H1 (cell line): ENCODE data around the gene CTU1. TPM values are rescaled to one million over a fixed set of nuclear protein-coding genes. Genes with fewer than 3 reads are reported as not detected.

Source experiments
- CTCF ChIP-seq, 3 experiments: IDR thresholded peaks; 1 replicate in 2 of 3; 2 replicates in 1 of 3; pipeline versions ENCODE4 v1.5.1 to v1.6.1; 2011; ENCODE audit warnings: low read length in 3 of 3, mild to moderate bottlenecking in 3 of 3, inconsistent platforms in 2 of 3, low read depth in 1 of 3, moderate library complexity in 1 of 3; ENCODE audit not compliant: insufficient read depth in 1 of 3; ENCODE audit errors: control extremely low read depth in 1 of 3
- KDM1A ChIP-seq: fragments of 200-600, 300-600 bp; sonication (generic); IDR thresholded peaks from 2 replicates; pipeline ENCODE4 v1.7.1; 2016; ENCODE audit warnings: mild to moderate bottlenecking, low read length, borderline replicate concordance
- POU5F1 ChIP-seq: IDR thresholded peaks from 2 replicates; pipeline ENCODE4 v1.6.1; 2011; ENCODE audit warnings: low read depth, mild to moderate bottlenecking, low read length, moderate library complexity
- RAD21 ChIP-seq, 2 experiments: IDR thresholded peaks in 1 of 2; conservative IDR thresholded peaks in 1 of 2; 2 replicates each; pipeline ENCODE4 v1.6.1; 2011; ENCODE audit warnings: low read depth in 2 of 2, low read length in 2 of 2, improper control_type of control experiment in 1 of 2, inconsistent platforms in 1 of 2, mild to moderate bottlenecking in 1 of 2, moderate library complexity in 1 of 2
- polyA plus RNA-seq, 7 experiments: library from polyadenylated mRNA; depleted of rRNA in 3 of 7; stranded (reverse) in 5 of 7; unstranded in 2 of 7; fragments of >200 nt in 5 of 7; fragments of 200-250 nt in 2 of 7; gene quantifications; 1 replicate in 5 of 7; 2 replicates in 1 of 7; 4 replicates in 1 of 7; pipeline versions ENCODE4 v1.2.1 to v1.2.3, GENCODE V29; 2011 to 2013; ENCODE audit warnings: missing spikeins in 2 of 7, mixed read lengths in 2 of 7
- total RNA-seq: library from RNA; stranded (reverse); fragmentation: NEBNext Ultra II Directional; extraction: Animal tissue kit (Norgen Biotek cat#: 25700); gene quantifications from 2 replicates; pipeline ENCODE4 v1.2.1, GENCODE V29; 2021

Gene CTU1
- total and polyA plus RNA-seq, 2 of the 8 experiments (the other 6 are each of a cell fraction or from before 2014, with no cell fraction given), result 4.6 to 7.2 TPM

GRCh38 chr19:51055866-51056265, 52.3 kb downstream of the CTU1 start (continued):
- no peak for TF ChIP-seq CTCF (IDR thresholded peaks at IDR 0.05; ENCODE audit: control extremely low read depth in 1 of 3, insufficient read depth in 1 of 3, low read depth in 1 of 3, low read length in 3 of 3)
- TF ChIP-seq KDM1A, result no peak
- TF ChIP-seq POU5F1, result no peak
- no peak for TF ChIP-seq RAD21 (IDR thresholded peaks at IDR 0.05 in 1 of 2, conservative IDR thresholded peaks at IDR 0.05 in 1 of 2; ENCODE audit: low read depth in 2 of 2, low read length in 2 of 2)

Other genes with a start within 250 kb of the CTU1 start
- gene KLK2, start 235.0 kb downstream of the CTU1 start, total RNA-seq, result not detected in 2 replicates
- gene KLK2, start 235.0 kb downstream of the CTU1 start, polyA plus RNA-seq (2011; rRNA removed), result 0.20 and 0.36 TPM in 2 replicates
- 1.3 TPM in 1 of 2 replicates, not detected in the other for gene KLK4, start 197.0 kb downstream of the CTU1 start, total RNA-seq
- gene KLK4, start 197.0 kb downstream of the CTU1 start, polyA plus RNA-seq (2011; rRNA removed), result 0.44 and 6.8 TPM in 2 replicates
- gene KLK5, start 155.4 kb downstream of the CTU1 start, total RNA-seq, result 0.55 and 0.76 TPM in 2 replicates
- 1.7 and 2.0 TPM in 2 replicates for gene KLK5, start 155.4 kb downstream of the CTU1 start, polyA plus RNA-seq (2011; rRNA removed)
- 0.55 and 0.69 TPM in 2 replicates for gene KLK6, start 138.8 kb downstream of the CTU1 start, total RNA-seq
- 2.6 and 3.2 TPM in 2 replicates for gene KLK6, start 138.8 kb downstream of the CTU1 start, polyA plus RNA-seq (2011; rRNA removed)
- gene KLK7, start 124.5 kb downstream of the CTU1 start, total RNA-seq, result 0.55 and 0.73 TPM in 2 replicates
- 1.4 and 2.1 TPM in 2 replicates for gene KLK7, start 124.5 kb downstream of the CTU1 start, polyA plus RNA-seq (2011; rRNA removed)
- gene KLK8, start 106.8 kb downstream of the CTU1 start, total RNA-seq, result 2.1 and 2.9 TPM in 2 replicates
- gene KLK8, start 106.8 kb downstream of the CTU1 start, polyA plus RNA-seq (2011; rRNA removed), result 3.6 and 7.1 TPM in 2 replicates
- gene KLK10, start 88.7 kb downstream of the CTU1 start, total RNA-seq, result 4.5 and 4.8 TPM in 2 replicates
- 9.7 and 12.4 TPM in 2 replicates for gene KLK10, start 88.7 kb downstream of the CTU1 start, polyA plus RNA-seq (2011; rRNA removed)
- not detected in 2 replicates for gene KLK11, start 81.8 kb downstream of the CTU1 start, total RNA-seq
- gene KLK11, start 81.8 kb downstream of the CTU1 start, polyA plus RNA-seq (2011; rRNA removed), result 0.38 and 0.45 TPM in 2 replicates
- not detected in 2 replicates for gene KLK12, start 73.4 kb downstream of the CTU1 start, total RNA-seq
- 0.24 TPM in 1 of 2 replicates, not detected in the other for gene KLK12, start 73.4 kb downstream of the CTU1 start, polyA plus RNA-seq (2011; rRNA removed)
- 4.2 and 5.0 TPM in 2 replicates for gene KLK13, start 43.3 kb downstream of the CTU1 start, total RNA-seq
- gene KLK13, start 43.3 kb downstream of the CTU1 start, polyA plus RNA-seq (2011; rRNA removed), result 4.5 and 4.6 TPM in 2 replicates
- gene KLK14, start 25.5 kb downstream of the CTU1 start, total RNA-seq, result 0.40 and 1.2 TPM in 2 replicates
- 0.09 and 0.22 TPM in 2 replicates for gene KLK14, start 25.5 kb downstream of the CTU1 start, polyA plus RNA-seq (2011; rRNA removed)
- not detected in 2 replicates for gene SIGLEC9, start 16.5 kb upstream of the CTU1 start, total RNA-seq
- 0.05 TPM in 1 of 2 replicates, not detected in the other for gene SIGLEC9, start 16.5 kb upstream of the CTU1 start, polyA plus RNA-seq (2011; rRNA removed)
- not detected in 2 replicates for gene SIGLEC7, start 33.9 kb upstream of the CTU1 start, total RNA-seq
- gene SIGLEC7, start 33.9 kb upstream of the CTU1 start, polyA plus RNA-seq (2011; rRNA removed), result not detected in 2 replicates
- not detected in 2 replicates for gene CD33, start 116.7 kb upstream of the CTU1 start, total RNA-seq
- gene CD33, start 116.7 kb upstream of the CTU1 start, polyA plus RNA-seq (2011; rRNA removed), result 0.06 and 0.11 TPM in 2 replicates
- gene SIGLECL1, start 142.7 kb upstream of the CTU1 start, total RNA-seq, result not detected in 2 replicates
- gene SIGLECL1, start 142.7 kb upstream of the CTU1 start, polyA plus RNA-seq (2011; rRNA removed), result not detected in 2 replicates
- gene IGLON5, start 203.2 kb upstream of the CTU1 start, total RNA-seq, result 31.8 and 34.1 TPM in 2 replicates
- 34.6 and 51.4 TPM in 2 replicates for gene IGLON5, start 203.2 kb upstream of the CTU1 start, polyA plus RNA-seq (2011; rRNA removed)
- gene VSIG10L, start 233.7 kb upstream of the CTU1 start, total RNA-seq, result 10.2 and 10.3 TPM in 2 replicates
- gene VSIG10L, start 233.7 kb upstream of the CTU1 start, polyA plus RNA-seq (2011; rRNA removed), result 9.9 and 10.4 TPM in 2 replicates